SU-DHL-6 (cell line): ENCODE measurements around the gene HOTAIR.

Experiments used
- EZH2phosphoT487 ChIP-seq: fragments of 200-600 bp; sonication (generic), shearing (Covaris generic); conservative IDR thresholded peaks from 2 replicates; pipeline ENCODE4 v1.6.1; 2018; ENCODE audit warnings: mild to moderate bottlenecking, antibody characterized with exemption, low read length, moderate library complexity, mixed read lengths
- TF ChIP-seq, protein P1 (sequence below): fragments of 200-600 bp; sonication (generic); IDR thresholded peaks from one replicate; pipeline ENCODE4 v1.5.1; 2017; ENCODE audit warnings: antibody characterized with exemption, mild to moderate bottlenecking, low read length, moderate library complexity; ENCODE audit not compliant: insufficient read depth, poor library complexity, severe bottlenecking

DNA sequence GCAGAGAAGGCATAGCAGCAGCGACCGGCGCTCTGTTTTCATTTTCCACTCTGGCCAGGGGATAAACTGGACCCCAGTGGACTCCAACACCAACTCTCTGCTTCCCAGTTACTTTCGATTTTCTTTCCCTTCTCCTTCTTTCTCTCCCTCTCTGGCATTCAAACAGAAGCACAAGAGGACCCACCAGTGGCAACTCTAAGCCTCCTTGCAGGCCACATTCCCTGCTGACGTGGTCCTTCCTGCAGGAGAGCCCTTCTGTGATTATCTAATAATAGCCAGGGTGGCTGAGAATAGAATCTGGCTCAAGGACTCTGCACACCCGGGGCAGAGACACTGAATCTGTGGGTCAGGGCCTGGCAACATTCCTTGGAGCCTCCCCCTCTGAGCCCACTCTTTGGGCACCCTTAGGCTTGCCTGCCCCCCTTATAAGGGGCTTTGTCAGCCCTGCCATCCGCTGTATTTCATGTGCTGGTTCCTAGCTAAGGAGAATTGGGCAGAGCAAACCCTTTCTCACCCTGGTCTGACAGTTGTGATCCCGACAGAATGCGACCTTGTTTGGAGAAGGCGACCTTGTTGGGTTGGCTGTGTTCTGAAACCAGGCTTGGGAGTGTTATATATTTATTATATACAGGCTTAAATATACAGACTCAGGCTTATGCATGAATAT lies 45.3 kb upstream of the HOTAIR start:
- TF ChIP-seq, protein P1, sequence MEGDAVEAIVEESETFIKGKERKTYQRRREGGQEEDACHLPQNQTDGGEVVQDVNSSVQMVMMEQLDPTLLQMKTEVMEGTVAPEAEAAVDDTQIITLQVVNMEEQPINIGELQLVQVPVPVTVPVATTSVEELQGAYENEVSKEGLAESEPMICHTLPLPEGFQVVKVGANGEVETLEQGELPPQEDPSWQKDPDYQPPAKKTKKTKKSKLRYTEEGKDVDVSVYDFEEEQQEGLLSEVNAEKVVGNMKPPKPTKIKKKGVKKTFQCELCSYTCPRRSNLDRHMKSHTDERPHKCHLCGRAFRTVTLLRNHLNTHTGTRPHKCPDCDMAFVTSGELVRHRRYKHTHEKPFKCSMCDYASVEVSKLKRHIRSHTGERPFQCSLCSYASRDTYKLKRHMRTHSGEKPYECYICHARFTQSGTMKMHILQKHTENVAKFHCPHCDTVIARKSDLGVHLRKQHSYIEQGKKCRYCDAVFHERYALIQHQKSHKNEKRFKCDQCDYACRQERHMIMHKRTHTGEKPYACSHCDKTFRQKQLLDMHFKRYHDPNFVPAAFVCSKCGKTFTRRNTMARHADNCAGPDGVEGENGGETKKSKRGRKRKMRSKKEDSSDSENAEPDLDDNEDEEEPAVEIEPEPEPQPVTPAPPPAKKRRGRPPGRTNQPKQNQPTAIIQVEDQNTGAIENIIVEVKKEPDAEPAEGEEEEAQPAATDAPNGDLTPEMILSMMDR, result no peak
- TF ChIP-seq EZH2phosphoT487, result no peak
